HG03378 (cell line): Measurements from ENCODE around the gene RPRD1A.
"Not testable (repeated sequence)": the region's sequence is repeated elsewhere in the genome, so short reads cannot be mapped to it uniquely, and the experiment has no call there.

Source experiments
- ATAC-seq: cut with Tn5 transposase; IDR thresholded peaks from one replicate; pipeline ENCODE4 v1.9.1; 2021; ENCODE audit warnings: mild to moderate bottlenecking, moderate library complexity; ENCODE audit not compliant: unreplicated experiment

RPRD1A gene

DNA sequence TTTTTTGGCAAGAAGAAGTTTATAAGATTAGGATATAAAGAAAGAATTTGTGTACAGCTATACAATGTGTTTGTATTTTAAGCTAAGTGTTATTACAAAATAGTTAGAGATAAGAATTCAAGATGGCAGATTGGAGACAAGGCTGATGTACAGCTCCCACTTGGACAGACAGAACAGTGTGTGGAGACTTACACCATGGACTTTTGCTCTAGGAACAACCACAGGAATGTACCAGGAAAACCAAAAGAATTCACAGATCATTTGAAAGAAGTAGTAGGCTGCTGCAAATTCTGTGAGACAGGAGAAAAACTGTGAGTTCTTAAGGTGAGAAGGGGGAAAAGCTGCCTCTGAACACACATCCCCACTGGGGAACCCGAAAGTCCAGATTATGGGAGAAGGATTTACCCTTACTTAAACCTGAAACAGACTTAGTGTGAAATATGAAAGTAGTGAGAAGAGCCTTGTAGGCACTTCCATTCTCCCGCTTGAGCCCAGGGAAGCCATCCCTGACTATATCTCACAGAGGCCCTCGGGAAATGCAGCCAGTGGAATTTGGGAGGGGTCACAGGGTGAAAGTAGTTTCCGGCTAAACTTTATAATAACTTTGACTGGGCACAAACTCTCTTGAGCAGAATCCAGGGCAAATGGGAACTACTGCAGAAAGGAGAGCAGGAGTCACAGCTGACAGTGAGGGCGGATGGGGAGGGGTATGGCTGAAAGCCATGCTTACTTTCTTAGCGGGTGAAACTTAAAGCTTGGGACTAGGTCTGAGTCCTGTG is 11.6 kb upstream of the RPRD1A start:
- ATAC-seq = no peak

DNA sequence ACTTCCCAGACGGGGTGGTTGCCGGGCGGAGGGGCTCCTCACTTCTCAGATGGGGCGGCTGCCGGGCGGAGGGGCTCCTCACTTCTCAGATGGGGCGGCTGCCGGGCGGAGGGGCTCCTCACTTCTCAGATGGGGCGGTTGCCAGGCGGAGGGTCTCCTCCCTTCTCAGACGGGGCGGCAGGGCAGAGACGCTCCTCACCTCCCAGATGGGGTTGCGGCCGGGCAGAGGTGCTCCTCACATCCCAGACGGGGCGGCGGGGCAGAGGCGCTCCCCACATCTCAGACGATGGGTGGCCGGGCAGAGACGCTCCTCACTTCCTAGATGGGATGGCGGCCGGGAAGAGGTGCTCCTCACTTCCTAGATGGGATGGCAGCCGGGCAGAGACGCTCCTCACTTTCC is 10.4 kb upstream of the RPRD1A start:
- ATAC-seq = not testable (repeated sequence)

DNA sequence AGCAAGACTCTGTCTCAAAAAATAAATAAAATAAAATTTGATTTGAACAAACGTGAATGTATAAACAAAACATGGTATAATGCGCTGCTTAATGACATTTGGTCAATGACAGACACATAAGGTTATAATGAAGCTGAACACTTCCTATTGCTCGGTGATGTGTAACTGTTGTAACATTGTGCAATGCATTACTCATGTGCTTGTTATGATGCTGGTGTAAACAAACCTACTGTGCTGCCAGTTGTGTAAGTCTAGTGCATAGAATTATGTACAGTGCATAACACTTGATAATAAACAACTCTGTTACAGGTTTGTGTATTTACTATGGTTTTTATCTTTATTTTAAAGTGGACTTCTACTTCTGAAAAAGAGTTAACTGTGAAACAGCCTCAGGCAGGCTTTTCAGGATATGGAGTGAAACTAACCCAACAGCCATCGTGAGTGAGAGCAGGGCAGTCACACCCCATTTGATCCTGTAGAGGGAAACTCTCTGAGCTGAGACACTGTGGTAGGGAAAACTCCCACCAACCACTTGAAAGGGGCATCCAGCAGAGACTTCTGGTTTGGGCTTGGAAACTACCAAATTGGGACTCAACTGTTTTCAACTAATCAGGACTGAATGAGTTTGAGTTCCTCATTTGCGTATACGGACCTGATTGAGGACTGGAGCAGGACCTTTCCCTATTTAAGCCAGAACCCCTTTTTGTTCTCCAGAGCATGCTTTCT is 8.7 kb upstream of the RPRD1A start:
- peak; percentile 53 for ATAC-seq

DNA sequence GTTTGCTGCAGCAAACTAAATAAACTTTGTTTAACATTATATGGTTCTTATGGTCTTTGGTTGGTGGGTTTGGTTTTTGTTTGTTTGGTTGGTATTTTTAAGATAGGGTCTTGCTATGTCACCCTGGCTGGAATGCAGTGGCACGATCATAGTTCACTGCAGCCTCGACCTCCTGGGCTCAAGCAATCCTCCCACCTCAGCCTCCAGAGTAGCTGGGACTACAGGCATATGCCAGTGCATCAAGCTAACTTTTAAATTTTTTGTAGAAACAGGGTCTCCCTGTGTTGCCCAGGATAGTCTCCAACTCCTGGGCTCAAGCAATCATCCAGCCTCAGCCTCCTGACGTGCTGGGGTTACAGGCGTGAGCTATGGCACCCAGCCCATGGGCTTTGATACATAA is 7.1 kb upstream of the RPRD1A start:
- no peak for ATAC-seq

DNA sequence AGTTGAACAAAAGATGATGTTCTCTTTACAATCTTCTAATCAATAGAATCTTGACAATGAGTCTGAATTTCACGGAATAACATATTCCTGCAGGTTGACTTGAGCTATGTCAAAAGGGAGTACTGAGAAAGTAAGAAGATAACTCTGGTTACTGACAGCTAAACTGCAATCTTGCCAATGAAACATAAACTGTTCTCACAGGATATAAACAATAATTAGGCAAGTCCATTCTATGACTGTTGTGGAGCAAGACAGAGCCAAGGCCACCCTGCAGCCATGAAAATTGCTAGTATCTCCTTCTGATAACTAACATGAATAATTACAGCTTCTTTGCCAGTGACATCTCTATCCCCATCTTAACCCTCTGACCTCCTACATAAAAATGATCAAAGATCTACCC is 6.3 kb upstream of the RPRD1A start:
- ATAC-seq = no peak

DNA sequence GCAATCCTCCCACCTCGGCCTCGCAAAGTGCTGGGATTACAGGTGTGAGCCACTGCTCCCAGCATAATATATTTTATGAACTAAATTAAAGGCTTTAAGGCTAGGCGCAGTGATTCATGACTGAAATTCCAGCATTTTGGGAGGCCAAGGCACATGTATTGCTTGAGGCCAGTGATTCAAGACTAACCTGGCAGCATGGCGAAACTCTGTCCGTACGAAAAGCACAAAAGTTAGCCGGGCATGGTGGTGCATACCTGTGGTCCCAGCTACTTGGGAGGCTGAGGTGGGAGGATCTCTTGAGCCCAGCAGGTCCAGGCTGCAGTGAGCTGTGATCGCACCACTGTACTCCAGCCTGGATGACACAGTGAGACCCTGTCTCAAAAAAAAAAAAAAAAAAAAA is 5.0 kb upstream of the RPRD1A start:
- not testable (repeated sequence) for ATAC-seq

DNA sequence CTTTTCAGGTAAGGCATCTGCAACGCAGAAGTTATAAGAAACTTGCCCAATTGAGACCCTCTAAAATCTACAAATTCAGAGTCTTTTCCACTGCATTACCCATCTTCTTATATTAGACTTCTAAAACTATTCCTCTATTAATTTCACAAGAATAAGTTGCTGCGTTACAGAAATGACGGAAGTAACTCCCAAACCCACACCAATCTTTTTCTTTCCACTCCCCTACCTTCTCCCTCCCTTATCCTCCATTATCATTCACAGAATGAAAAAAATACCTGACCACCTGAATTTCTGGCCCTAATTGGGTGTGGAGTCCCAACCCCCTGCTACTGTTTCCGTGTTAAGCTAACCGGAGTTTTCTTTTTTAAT is 689 bp downstream of the RPRD1A start:
- ATAC-seq = peak; percentile 4

DNA sequence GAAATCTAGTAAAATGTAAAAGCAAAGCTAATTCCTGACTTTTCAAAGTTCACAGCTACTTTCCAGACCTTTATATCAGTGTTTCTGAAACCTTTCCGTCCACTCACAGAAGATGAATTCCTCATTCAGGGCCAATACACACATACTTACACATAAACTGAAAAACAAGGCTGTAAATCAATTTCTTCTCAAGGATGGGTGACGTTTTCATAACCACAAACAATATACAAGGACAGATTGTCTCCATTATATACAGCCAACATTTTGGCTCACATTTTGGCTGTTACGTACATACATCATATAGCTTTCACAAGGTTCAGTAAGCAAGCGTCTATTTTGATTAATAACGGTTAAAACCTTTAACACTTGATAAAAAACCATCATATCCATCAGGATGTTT is 1.4 kb downstream of the RPRD1A start:
- ATAC-seq = no peak

DNA sequence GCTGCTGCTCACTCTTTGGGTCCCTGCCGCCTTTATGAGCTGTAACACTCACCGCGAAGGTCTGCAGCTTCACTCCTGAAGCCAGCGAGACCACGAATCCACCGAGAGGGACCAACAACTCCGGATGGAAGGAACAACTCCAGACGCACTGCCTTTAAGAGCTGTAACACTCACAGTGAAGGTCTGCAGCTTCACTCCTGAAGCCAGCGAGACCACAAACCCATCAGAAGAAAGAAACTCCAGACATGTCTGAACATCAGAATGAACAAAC is 2.6 kb downstream of the RPRD1A start:
- not testable (repeated sequence) for ATAC-seq

DNA sequence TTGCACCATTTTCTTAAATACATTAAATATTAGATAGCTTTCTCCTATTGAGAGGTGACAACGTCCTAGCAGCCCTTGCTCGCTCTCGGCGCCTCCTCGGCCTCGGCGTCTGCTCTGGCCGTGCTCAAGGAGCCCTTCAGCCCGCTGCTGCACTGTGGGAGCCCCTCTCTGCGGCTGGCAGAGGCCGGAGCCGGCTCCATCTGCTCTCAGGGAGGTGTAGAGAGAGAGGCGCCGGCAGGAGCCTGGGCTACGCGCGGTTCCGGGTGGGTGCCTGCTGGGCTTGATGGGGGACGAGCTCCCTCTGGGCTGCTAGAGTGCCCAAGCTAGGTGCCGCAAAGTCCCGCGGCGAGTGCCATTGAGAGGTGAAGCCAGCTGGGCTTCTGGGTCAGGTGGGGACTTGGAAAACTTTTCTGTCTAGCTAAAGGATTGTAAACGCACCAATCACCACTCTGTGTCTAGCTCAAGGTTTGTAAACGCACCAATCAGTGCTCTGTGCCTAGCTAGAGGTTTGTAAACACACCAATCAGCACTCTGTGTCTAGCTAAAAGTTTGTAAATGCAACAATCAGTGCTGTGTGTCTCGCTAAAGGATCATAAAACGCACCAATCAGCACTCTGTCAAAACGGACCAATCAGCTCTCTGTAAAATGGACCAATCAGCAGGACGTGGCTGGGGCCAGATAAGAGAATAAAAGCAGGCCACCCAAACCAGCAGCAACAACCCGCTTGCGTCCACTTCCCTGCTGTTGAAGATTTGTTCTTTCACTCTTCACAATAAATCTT is 3.1 kb downstream of the RPRD1A start:
- no peak for ATAC-seq

DNA sequence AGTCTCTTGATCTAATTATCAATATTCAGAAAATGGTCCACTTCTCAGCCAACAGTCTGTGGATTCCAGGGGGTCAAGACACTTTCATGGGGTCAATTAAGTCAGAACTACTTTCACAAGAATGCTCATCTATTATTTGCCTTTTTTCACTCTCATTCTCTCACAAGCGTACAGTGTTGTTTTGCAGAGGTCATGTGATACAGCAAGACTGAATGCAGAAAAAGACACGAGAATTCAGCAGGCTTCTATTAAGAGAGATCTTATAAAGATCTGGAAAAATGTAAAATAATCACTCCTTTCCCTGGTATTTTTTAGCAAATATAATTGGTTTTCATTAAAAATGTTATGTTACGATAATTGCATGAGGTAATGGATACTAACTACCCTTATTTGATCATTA is 8.7 kb downstream of the RPRD1A start:
- no peak for ATAC-seq

DNA sequence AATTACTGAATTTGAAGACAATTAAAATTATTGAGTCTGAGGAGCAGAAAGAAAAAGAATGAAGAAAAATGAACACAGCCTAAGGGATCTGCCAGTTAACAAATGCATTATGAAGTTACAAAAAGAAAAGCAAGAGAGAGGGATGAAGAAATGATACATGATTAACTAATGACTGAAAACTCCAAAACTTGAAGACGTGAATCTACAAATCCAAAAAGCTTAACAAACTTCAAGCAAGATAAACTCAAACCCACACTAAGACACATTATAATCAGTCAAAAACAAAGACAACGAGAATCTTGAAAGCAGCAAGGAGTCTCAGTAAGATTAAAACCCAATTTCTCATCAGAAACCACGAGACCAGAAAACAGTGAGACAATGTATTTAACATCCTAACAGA is 15.6 kb downstream of the RPRD1A start:
- ATAC-seq = no peak

DNA sequence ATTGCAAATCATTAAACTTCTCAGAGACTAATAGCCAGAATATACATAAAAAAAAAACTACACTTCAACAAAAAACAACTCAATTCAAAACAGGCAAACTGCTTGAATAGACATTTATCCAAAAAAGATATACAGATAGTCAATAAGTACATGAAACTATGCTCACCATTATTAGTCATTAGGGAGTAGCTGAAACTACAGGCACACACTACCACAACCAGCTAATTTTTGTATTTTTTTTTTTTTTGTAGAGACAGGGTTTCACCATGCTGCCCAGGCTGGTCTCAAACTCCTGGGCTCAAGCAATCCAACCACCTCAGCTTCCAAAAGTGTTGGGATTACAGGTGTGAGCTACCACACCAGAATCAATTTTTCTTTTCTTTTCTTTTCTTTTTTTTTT is 16.9 kb downstream of the RPRD1A start:
- no peak for ATAC-seq

DNA sequence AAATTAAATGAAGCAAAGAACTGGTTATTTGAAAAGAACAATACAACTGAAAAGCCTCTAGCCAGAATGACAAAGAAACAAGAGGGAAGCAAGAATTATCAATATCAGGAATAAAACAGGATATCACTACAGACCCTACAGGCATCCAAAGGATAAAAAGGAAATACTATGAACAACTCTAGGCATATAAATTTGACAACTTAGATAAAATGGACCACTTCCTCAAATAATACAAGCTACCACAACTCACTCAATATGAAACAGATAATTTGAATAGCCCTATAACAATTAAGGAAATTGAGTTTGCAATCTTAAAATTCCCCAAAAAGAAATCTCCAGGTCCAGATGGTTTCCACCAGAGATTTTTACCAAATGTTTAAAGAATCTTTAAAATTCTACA is 19.8 kb downstream of the RPRD1A start:
- ATAC-seq = no peak

DNA sequence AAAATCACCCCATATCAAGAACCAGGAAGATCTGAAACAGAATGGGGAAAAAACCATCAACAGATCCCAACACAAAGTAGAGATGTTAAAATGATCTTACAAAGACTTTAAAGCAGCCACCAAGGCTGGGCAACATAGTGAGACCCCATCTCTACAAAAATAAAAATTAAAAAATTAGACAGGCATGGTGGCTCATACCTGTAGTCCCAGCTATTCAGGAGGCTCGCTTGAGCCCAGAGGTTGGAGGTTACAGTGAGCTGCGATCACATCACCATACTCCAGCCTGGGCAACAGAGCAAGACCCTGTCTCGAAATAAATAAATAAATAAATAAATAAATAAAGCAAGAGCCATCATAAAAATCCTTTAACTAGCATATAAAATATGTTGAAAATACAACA is 20.5 kb downstream of the RPRD1A start:
- ATAC-seq = no peak

DNA sequence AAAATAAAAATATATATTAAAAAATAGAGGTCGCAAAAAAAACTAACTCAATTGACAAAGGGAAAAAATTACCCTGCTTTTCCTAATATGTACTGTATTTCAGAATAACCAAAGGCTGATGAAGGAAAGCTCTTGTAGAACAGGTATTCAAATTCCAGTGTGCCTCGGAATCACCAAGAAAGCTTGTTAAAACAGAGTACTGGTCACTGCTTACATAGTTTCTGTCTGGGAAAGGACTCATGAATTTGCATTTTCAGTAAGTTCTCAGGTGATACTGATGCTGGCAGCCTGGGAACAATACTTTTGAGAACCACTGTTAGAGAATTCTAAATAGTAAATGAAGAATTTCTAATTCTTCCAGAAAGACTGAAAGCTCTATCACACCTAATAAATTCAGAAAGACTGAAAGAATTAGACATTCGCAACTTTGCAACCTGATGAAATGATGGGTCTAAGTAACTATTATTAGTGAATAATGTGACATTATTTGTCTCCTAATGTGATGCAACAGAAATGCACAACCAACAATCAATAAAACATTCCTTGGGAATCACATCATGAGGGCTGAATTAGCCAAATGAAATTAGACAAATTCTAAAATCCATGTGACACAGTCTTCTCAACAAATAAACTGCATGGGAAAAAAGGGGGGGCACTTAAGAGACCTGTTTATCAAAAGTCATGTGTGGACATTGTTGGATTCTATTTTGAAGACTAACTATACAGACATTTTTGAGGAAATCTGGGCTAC is 21.9 kb downstream of the RPRD1A start:
- ATAC-seq = no peak

DNA sequence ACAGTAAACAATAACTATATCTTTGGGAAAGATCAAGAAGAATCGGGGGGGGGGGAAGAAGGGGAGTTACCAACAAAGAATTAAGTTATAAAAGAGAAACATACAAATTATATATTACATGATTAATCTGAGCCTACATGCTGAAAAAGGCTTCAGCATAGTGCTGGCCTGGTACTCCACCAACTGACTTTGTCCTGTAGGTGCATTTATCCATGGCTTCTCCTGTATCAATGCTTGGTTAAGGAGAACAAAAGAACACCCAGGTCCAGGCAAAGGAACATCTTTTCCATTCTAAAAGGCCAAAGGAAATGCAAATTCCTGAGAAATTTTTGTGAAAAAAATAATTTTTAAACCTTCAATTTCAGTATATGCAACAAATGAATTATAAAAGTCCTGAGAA is 24.2 kb downstream of the RPRD1A start:
- no peak for ATAC-seq

DNA sequence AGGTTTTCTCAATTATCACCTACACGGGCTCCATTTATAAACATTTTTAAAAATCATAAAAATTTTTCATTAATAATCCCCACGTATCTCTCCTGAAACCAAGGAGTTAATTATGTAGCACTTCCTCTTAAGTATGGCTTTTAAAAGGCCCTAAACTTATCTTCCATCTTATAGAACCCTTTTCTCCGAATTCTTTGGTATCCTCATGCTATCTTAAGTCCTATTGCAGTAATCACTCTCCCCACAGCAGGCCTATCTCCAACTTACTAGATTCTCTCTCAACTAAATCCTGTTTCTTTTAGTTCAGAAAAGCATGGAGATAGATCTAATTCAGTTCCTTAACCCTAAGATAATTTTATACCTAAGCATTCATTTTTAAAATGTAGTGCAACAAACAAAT is 26.2 kb downstream of the RPRD1A start:
- ATAC-seq = no peak

DNA sequence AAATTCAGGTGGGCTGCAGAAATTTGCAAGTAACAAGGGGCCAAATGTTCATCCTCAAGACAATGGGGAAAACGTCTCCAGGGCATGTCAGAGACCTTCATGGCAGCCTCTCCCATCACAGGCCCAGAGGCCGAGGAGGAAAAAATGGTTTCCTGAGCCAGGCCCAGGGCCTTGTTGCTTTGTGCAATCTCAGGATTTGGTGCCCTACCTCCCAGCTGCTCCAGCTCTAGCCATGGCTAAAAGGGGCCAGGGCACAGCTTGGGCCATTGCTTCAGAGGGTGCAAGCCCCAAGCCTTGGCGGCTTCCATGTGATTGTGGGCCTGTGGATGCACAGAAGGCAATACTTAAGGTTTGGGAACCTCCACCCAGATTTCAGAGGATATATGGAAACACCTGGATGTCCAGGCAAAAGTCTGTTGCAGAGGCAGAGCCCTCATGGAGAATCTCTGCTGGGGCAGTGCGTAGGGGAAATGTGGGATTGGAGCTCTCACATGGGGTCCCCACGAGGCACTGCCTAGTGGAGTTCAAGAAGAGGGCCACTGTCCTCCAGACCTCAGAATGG is 29.2 kb downstream of the RPRD1A start:
- ATAC-seq = no peak

DNA sequence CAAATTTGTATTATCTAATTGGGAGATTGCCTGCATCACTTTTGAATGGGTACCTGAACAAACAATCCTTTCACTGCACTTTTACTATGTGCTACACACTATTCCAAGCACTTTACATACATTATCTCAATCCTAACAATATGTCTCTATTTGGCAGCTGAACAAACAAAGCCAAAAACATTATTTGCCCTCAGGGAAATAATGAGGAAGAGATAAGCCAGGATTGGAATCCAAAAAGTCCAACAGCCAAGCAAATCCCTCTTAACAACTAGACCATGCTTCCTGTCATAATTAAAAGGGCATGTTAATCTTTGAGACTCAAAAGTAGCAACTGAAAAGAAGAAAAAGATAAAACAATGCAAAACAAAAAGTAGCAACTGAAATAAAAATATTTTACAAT is 32.1 kb downstream of the RPRD1A start:
- no peak for ATAC-seq

DNA sequence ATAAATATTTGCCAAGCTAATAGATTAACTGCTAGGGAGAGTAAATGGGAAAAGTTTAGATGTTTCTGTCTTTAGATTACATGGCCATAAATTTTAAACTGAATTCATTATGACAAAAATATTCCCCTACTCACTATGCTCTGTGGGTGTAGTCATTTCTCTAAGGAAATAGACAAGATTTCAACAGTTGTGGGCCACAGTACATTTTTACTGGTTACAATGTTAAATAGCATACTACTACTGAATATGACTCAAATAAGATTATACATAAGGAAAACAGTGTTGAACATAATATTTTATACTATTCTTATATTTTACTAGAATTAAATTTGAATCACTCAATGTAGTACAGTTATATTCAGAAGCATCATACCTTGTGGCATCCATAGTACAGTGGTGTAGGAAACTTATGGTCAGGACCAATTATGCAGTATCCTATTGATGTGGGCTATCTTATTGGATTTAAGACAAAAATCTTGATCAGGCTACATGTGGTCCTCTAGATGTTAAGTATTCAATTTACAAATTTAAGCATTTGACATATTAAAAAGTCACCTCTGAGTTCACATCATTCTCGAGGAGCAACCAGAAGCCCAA is 33.0 kb downstream of the RPRD1A start:
- no peak for ATAC-seq
